GM13977 (cell line): ENCODE measurements around the gene PASK.

Source experiments
- DNase-seq: peaks from one replicate; pipeline ENCODE4 v3.0.0; 2012; ENCODE audit warnings: low spot score
- CTCF ChIP-seq: IDR thresholded peaks from 2 replicates; pipeline ENCODE4 v1.5.1; 2012; ENCODE audit warnings: mild to moderate bottlenecking, control low read depth; ENCODE audit not compliant: insufficient read depth; ENCODE audit errors: extremely low read depth, missing control alignments
- in situ Hi-C: fragments of 300-500 bp; cut with MboI; formaldehyde crosslinking; loops from one replicate; pipeline ENCODE4 v1.12.0; 2022; ENCODE audit warnings: low sequenced_read_pairs, low pct_unique_long_range_greater_than_20kb, mixed read lengths, inconsistent platforms; ENCODE audit not compliant: unreplicated experiment

The PASK gene

GRCh38 chr2:241187918-241188234 lies 38.6 kb upstream of the PASK start:
- no peak for DNase-seq
- in situ Hi-C loops: no loop called here
- no peak for TF ChIP-seq CTCF

- no peak for DNase-seq
- TF ChIP-seq CTCF: no peak
- in situ Hi-C loops: no loop called here
These were observed 38.0 kb upstream of the PASK start for GRCh38 chr2:241187101-241187917.

GRCh38 chr2:241185961-241186360 lies 36.7 kb upstream of the PASK start:
- no peak for TF ChIP-seq CTCF
- DNase-seq: no peak
- in situ Hi-C loops: no loop called here

GRCh38 chr2:241184901-241185300 lies 35.6 kb upstream of the PASK start:
- no peak for TF ChIP-seq CTCF
- no peak for DNase-seq
- in situ Hi-C loops: no loop called here

- TF ChIP-seq CTCF: no peak
- DNase-seq: no peak
- in situ Hi-C loops: no loop called here
These were observed 33.9 kb upstream of the PASK start for GRCh38 chr2:241183221-241183620.

- DNase-seq: no peak
- no peak for TF ChIP-seq CTCF
- in situ Hi-C loops: no loop called here
These were observed 33.4 kb upstream of the PASK start for GRCh38 chr2:241182531-241183133.
